ENCODE results near the gene VWA5B1. TPM values are rescaled to one million over a fixed set of nuclear protein-coding genes. Genes with fewer than 3 reads are reported as not detected.
A peak's percentile ranks its signal among the peaks of the same experiment; 100 is the strongest.

Gene VWA5B1
- total RNA-seq, 2 donors from 2014 or later = 0.22 to 0.43 TPM

DNA sequence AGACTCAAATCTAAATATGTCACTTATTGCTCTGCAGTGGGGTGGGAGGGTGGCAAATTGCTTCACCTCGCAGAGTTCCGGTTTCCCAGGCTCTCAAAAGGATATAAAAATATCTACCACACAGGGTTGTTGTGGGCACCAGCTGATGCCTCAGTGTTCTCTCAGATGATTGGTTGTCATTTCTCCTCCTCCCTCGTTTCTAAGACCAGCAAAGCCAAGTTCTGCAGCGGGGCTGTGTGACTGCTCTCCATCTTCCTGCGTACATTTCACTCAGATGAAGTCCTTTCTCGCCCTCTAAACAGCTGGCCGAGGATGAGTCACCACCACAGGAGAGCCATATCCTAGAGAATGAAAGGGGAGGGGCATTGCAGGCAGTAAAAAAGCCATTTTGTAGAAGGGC, 35.0 kb upstream of the VWA5B1 start:
- no peak for TF ChIP-seq CTCF (IDR thresholded peaks at IDR 0.05)
- DNase-seq (ENCODE audit: low spot score) = no peak

DNA sequence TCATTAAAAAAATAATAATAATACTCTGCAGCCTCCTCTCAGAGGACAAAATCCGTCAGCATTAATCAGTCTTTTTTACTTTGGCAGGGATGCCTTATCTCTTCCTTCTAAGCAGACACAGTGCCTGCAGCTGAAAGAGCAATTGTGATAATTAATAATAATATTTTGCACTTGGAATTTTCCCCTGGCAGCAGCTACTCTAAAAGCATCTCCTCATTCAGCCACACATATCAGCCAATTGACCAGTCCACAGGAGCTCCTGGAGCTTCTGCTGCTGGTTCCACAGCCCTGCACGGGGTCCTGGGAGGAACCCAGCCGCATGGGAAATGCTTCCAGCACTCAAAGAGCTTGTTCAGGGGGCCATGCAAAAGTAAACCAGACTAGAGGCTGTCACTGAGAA, 31.0 kb upstream of the VWA5B1 start:
- no peaks in the 10 kb centered on the region for H3K9me3 ChIP-seq
- H3K36me3 ChIP-seq = no peaks in the 10 kb centered on the region
- H3K27me3 ChIP-seq = no peaks in the 10 kb centered on the region
- H3K27ac ChIP-seq = no peak overlapping the region
- H3K4me3 ChIP-seq = no peak overlapping the region
- no peak for TF ChIP-seq CTCF (IDR thresholded peaks at IDR 0.05)
- DNase-seq (ENCODE audit: low spot score) = no peak
- H3K4me1 ChIP-seq = no peaks in the 10 kb centered on the region

More for the DNA sequence above, 35.0 kb upstream of the VWA5B1 start:
- H3K27ac ChIP-seq = no peak overlapping the region
- no peaks in the 10 kb centered on the region for H3K9me3 ChIP-seq
- no peaks in the 10 kb centered on the region for H3K27me3 ChIP-seq
- no peaks in the 10 kb centered on the region for H3K4me1 ChIP-seq
- no peaks in the 10 kb centered on the region for H3K36me3 ChIP-seq
- H3K4me3 ChIP-seq = no peak overlapping the region

- no peaks in the 10 kb centered on the region for H3K36me3 ChIP-seq
- no peak for DNase-seq (ENCODE audit: low spot score)
- TF ChIP-seq CTCF (IDR thresholded peaks at IDR 0.05) = no peak
- no peaks in the 10 kb centered on the region for H3K9me3 ChIP-seq
- no peak overlapping the region for H3K27ac ChIP-seq
- H3K4me1 ChIP-seq = peaks cover 0 to 8% of the 10 kb centered on the region in 2 donors
- no peaks in the 10 kb centered on the region for H3K27me3 ChIP-seq
- no peak overlapping the region for H3K4me3 ChIP-seq
These were observed 29.6 kb upstream of the VWA5B1 start for GRCh38 chr1:20261095-20261494.

GRCh38 chr1:20262810-20263534, 27.7 kb upstream of the VWA5B1 start:
- no peak overlapping the region for H3K27ac ChIP-seq
- no peak for DNase-seq (ENCODE audit: low spot score)
- TF ChIP-seq CTCF (IDR thresholded peaks at IDR 0.05) = no peak
- no peaks in the 10 kb centered on the region for H3K36me3 ChIP-seq
- H3K27me3 ChIP-seq = no peaks in the 10 kb centered on the region
- H3K4me1 ChIP-seq = peaks cover 0 to 13% of the 10 kb centered on the region in 2 donors
- H3K9me3 ChIP-seq = no peaks in the 10 kb centered on the region
- H3K4me3 ChIP-seq = no peak overlapping the region

DNA sequence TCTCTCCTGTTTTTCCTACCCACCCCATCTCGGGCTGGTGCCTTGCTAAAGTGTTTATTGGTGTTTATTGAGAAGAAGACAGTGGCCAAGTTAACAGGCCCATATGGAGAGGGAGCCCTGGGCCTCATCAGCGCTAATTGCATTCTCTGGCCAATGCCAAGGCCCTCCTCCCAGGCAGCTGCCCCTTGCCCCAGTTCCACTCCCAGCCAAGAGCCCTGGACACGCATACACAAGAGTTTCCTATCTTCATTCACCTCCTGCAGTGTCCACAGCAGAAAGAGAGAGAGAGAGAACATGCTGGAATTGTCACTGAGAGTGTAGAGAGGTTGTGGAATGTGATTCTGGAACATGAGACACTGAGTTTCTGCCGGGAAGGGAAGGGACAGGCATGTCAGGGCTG, 25.4 kb upstream of the VWA5B1 start:
- Histone ChIP-seq H3K4me3 (no peak overlapping the region), H3K4me1 (peaks cover 0 to 13% of the 10 kb centered on the region in 2 donors), H3K36me3 (no peaks in the 10 kb centered on the region), H3K9me3 (no peaks in the 10 kb centered on the region), H3K27ac (peak overlapping the region; percentile 31 to 83), H3K27me3 (no peaks in the 10 kb centered on the region)
- no peak for DNase-seq (ENCODE audit: low spot score)
- no peak for TF ChIP-seq CTCF (IDR thresholded peaks at IDR 0.05)

DNA sequence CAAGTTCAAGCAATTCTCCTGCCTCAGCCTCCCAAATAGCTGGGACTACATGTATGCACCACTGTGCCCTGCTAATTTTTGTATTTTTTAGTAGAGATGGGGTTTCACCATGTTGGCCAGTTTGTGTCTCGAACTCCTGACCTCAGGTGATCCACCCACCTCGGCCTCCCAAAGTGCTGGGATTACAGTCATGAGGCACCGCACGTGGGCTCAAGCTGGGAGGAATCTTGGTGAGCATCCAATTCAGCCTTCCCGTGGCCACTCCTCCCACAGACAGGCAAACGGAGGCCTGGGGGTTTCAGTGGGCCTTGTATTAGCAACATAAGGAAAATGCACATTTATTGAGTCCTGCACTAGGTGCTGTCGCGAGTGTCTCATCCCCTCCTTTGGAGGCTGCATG, 24.5 kb upstream of the VWA5B1 start:
- H3K27ac ChIP-seq = peak overlapping the region in 1 of 2 donors; percentile 83
- no peak overlapping the region for H3K4me3 ChIP-seq
- no peaks in the 10 kb centered on the region for H3K9me3 ChIP-seq
- no peak for DNase-seq (ENCODE audit: low spot score)
- no peak for TF ChIP-seq CTCF (IDR thresholded peaks at IDR 0.05)
- no peaks in the 10 kb centered on the region for H3K27me3 ChIP-seq
- peaks cover 0 to 13% of the 10 kb centered on the region in 2 donors for H3K4me1 ChIP-seq
- no peaks in the 10 kb centered on the region for H3K36me3 ChIP-seq
